ENCODE results near the gene ATG10. TPM values are rescaled to one million over a fixed set of nuclear protein-coding genes. Genes with fewer than 3 reads are reported as not detected.

Gene ATG10
- total RNA-seq, 1 donor from 2014 or later: 8.7 TPM

DNA sequence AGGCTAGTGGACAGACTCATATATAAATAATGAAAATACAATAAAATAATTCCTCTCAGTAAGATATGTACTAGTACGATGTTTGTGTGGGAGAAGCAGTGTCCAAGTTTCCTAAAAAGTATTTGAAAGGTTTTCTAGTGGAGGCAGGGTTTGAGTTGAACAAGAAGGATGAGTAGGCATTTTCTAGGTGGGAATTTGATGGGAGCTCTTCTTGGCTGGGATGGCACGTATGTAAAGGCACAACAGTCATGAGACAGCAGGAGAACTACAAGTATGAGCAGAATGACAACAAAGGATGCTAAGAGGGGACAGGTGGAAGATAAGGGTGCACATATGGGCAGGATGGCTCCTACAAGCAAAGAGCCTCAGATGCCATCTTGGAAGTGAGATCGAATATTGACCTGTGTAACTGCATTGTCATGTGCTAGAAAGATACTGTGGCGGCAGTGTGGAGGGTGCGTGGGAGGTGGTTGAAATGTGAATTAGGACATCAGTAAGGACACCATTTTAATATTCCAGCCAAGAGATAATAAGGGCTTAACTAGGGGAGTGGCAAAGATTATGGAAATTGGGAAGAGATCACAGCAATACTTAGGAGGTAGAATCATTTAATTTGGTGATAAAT, 170.5 kb downstream of the ATG10 start:
- H3K27me3 Mint-ChIP-seq: no peaks in the 10 kb centered on the region
- TF ChIP-seq, protein P1, sequence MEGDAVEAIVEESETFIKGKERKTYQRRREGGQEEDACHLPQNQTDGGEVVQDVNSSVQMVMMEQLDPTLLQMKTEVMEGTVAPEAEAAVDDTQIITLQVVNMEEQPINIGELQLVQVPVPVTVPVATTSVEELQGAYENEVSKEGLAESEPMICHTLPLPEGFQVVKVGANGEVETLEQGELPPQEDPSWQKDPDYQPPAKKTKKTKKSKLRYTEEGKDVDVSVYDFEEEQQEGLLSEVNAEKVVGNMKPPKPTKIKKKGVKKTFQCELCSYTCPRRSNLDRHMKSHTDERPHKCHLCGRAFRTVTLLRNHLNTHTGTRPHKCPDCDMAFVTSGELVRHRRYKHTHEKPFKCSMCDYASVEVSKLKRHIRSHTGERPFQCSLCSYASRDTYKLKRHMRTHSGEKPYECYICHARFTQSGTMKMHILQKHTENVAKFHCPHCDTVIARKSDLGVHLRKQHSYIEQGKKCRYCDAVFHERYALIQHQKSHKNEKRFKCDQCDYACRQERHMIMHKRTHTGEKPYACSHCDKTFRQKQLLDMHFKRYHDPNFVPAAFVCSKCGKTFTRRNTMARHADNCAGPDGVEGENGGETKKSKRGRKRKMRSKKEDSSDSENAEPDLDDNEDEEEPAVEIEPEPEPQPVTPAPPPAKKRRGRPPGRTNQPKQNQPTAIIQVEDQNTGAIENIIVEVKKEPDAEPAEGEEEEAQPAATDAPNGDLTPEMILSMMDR (conservative IDR thresholded peaks at IDR 0.05): no peak
- no peaks in the 10 kb centered on the region for H3K9me3 Mint-ChIP-seq
- DNase-seq (ENCODE audit: extremely low spot score, unreplicated experiment): no peak
- no peaks in the 10 kb centered on the region for H3K36me3 Mint-ChIP-seq
- no peak overlapping the region for H3K4me3 Mint-ChIP-seq
- H3K4me1 Mint-ChIP-seq (ENCODE audit: unreplicated experiment): no peaks in the 10 kb centered on the region
- no peak overlapping the region for H3K27ac Mint-ChIP-seq

DNA sequence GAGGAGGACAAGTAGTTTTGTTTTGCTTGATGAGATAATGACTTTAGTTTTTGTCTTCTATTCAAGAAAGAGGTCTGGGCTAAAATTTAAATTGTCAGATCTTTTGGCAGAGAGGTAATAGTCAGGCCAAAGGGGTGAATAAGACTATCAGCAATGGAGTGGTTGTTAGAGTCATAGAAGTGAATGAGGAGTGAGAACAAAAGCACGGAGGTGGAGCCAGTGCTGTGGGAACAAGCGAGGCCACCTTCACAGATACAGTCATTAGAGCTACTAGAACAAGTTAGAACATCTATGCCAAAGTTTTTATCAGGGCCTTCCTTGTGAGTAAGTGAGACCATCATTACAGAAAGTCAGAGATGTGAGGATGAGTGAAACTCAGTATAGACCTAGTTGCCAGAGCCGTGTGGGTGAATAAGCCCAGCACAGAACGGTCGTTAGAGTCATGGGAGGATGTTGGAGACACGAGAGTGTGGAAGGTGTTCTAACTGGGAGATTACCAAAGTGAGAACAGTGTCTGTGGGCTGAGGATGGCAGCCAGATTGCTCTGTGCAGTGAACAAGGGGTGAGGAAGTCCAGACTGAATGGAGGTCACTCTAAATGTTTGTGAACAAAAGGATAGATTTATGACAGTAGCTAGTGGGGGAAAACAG, 171.2 kb downstream of the ATG10 start:
- H3K27ac Mint-ChIP-seq: no peak overlapping the region
- no peaks in the 10 kb centered on the region for H3K27me3 Mint-ChIP-seq
- no peak overlapping the region for H3K4me3 Mint-ChIP-seq
- no peaks in the 10 kb centered on the region for H3K9me3 Mint-ChIP-seq
- DNase-seq (ENCODE audit: extremely low spot score, unreplicated experiment): no peak
- TF ChIP-seq, protein P1 (conservative IDR thresholded peaks at IDR 0.05): no peak
- H3K36me3 Mint-ChIP-seq: no peaks in the 10 kb centered on the region
- H3K4me1 Mint-ChIP-seq (ENCODE audit: unreplicated experiment): no peaks in the 10 kb centered on the region

DNA sequence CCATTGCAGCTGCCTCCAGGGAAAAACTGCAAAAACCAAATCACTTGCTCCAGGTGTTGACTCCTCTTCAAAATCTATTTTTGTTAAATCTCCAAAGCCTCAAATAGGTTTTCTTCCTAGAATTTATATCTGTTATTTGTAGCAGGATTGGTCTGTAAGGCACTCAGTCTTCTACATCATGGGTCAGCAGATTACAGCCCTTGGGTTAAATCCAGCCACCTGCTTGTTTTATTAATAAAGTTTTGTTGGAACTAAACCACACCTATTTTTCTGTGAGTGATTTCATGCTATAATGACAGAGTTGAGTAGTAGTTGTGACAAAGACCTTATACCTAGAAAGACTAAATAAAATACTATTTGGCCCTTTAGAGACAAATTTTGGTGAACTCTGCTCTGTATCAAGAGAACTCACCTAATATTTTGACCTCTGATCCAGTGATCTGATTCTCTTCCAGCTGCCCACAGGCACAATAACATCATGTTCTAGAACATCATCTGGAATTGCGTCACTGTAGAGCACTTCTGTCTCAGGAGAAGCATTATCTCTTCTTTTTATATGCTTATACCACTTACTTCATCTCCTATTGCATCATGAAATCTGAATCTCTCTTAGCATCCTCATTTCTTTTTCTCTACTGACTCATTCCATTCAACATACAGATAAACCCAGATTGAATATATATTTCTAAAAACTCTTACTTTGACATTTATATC, 176.2 kb downstream of the ATG10 start:
- Mint-ChIP-seq H3K9me3 (no peaks in the 10 kb centered on the region), H3K4me1 (ENCODE audit: unreplicated experiment) (peaks cover 8% of the 10 kb centered on the region), H3K27ac (no peak overlapping the region), H3K27me3 (no peaks in the 10 kb centered on the region), H3K4me3 (no peak overlapping the region), H3K36me3 (no peaks in the 10 kb centered on the region)
- no peak for DNase-seq (ENCODE audit: extremely low spot score, unreplicated experiment)
- TF ChIP-seq, protein P1 (conservative IDR thresholded peaks at IDR 0.05): no peak

DNA sequence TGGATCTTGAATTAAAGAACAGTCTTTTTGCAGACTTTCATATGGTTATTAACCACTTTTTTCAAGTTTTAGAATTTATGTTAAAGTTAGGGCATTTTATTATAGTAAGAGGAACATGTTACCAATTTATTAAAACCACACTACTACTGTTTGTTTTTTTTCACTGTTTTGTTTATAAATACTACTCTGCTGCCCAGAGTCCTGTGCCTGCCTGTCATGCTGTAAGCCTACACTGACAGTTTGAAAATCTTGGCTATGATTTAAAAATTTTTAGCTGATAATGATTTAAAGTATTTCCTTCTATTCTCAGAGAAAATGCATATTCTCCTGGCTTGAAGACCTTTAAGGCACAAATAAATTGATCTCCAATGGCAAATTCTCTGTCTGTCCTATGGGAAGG, 177.6 kb downstream of the ATG10 start:
- TF ChIP-seq, protein P1 (conservative IDR thresholded peaks at IDR 0.05): no peak
- Mint-ChIP-seq H3K27me3 (no peaks in the 10 kb centered on the region), H3K4me1 (ENCODE audit: unreplicated experiment) (peaks cover 8% of the 10 kb centered on the region), H3K36me3 (no peaks in the 10 kb centered on the region), H3K9me3 (no peaks in the 10 kb centered on the region), H3K4me3 (no peak overlapping the region), H3K27ac (no peak overlapping the region)
- no peak for DNase-seq (ENCODE audit: extremely low spot score, unreplicated experiment)

DNA sequence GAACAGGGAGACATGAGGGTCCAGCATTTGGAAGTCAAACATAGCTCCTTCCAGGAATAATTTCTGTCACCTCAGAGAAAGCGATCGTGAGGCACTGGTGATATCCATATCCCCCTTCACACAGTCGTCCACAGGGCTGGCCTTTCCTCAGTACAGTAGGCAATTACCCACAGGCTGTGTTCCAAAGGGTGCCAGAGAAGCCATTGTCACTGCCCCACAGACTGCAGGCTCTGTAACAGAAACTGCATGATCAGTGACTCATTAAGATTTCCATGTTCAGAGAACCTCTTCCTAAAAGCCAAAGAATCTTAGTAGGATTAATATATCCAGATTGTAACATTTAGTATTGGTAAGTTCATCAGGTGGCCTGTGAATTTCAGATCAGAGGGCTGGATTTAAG, 178.7 kb downstream of the ATG10 start:
- Mint-ChIP-seq H3K4me3 (no peak overlapping the region), H3K27ac (no peak overlapping the region), H3K36me3 (no peaks in the 10 kb centered on the region), H3K4me1 (ENCODE audit: unreplicated experiment) (peaks cover 8% of the 10 kb centered on the region), H3K27me3 (no peaks in the 10 kb centered on the region), H3K9me3 (no peaks in the 10 kb centered on the region)
- TF ChIP-seq, protein P1 (conservative IDR thresholded peaks at IDR 0.05): no peak
- no peak for DNase-seq (ENCODE audit: extremely low spot score, unreplicated experiment)
